Fibroblast of skin of right biceps (primary cell): ENCODE measurements around the gene PLEKHG3.

Source experiments
- DNase-seq: peaks from one replicate; pipeline ENCODE4 v3.0.0-alpha.2; 2013

Gene PLEKHG3

GRCh38 chr14:64766430-64767151, 62.4 kb downstream of the PLEKHG3 start:
- no peak for DNase-seq

GRCh38 chr14:64767215-64767964, 63.2 kb downstream of the PLEKHG3 start:
- no peak for DNase-seq

- no peak for DNase-seq
These were observed 64.3 kb downstream of the PLEKHG3 start for GRCh38 chr14:64768401-64769095.

GRCh38 chr14:64769096-64770020, 65.1 kb downstream of the PLEKHG3 start:
- no peak for DNase-seq

GRCh38 chr14:64770751-64771150, 66.5 kb downstream of the PLEKHG3 start:
- no peak for DNase-seq

- no peak for DNase-seq
These were observed 66.9 kb downstream of the PLEKHG3 start for GRCh38 chr14:64771161-64771560.

GRCh38 chr14:64772397-64772950, 68.2 kb downstream of the PLEKHG3 start:
- DNase-seq, result no peak

GRCh38 chr14:64773046-64773445, 68.8 kb downstream of the PLEKHG3 start:
- no peak for DNase-seq

GRCh38 chr14:64773577-64773976, 69.4 kb downstream of the PLEKHG3 start:
- no peak for DNase-seq

GRCh38 chr14:64774272-64774671, 70.0 kb downstream of the PLEKHG3 start:
- DNase-seq, result no peak

GRCh38 chr14:64775081-64775777, 71.0 kb downstream of the PLEKHG3 start:
- DNase-seq, result no peak

- no peak for DNase-seq
These were observed 73.2 kb downstream of the PLEKHG3 start for GRCh38 chr14:64777461-64777860.

- no peak for DNase-seq
These were observed 74.0 kb downstream of the PLEKHG3 start for GRCh38 chr14:64778104-64778754.

- no peak for DNase-seq
These were observed 75.2 kb downstream of the PLEKHG3 start for GRCh38 chr14:64779472-64779871.

- DNase-seq, result no peak
These were observed 78.0 kb downstream of the PLEKHG3 start for GRCh38 chr14:64782196-64782595.

- DNase-seq, result no peak
These were observed 79.8 kb downstream of the PLEKHG3 start for GRCh38 chr14:64784006-64784405.

- DNase-seq, result peak; percentile 11
These were observed 82.3 kb downstream of the PLEKHG3 start for GRCh38 chr14:64786296-64787149.

GRCh38 chr14:64787619-64788018, 83.4 kb downstream of the PLEKHG3 start:
- no peak for DNase-seq

GRCh38 chr14:64788706-64789105, 84.5 kb downstream of the PLEKHG3 start:
- DNase-seq, result peak; percentile 96

GRCh38 chr14:64789696-64790095, 85.5 kb downstream of the PLEKHG3 start:
- DNase-seq, result no peak
